PC-9 (cell line): ENCODE results near the gene FBXO38. TPM values are rescaled to one million over a fixed set of nuclear protein-coding genes. Genes with fewer than 3 reads are reported as not detected.
A peak's percentile ranks its signal among the peaks of the same experiment; 100 is the strongest.

Source experiments
- BruUV-seq: library from RNA; stranded (reverse); fragments of 400-500 nt; replicated peaks from 2 replicates; lab custom pipeline; 2021; lab: Mats Ljungman, UMichigan
- CTCF ChIA-PET: fragments of 300-600 bp; sonication (Branson Sonifier 250); formaldehyde crosslinking; loops from one replicate; lab custom pipeline; 2022; ENCODE audit warnings: antibody characterized with exemption; lab: Charles Lee
- POLR2A ChIA-PET: fragments of 300-600 bp; sonication (Branson Sonifier 250); formaldehyde crosslinking; loops from one replicate; lab custom pipeline; 2022; ENCODE audit warnings: antibody characterized with exemption; ENCODE audit not compliant: unreplicated experiment; lab: Charles Lee
- DNase-seq, 2 experiments: peaks; one replicate each; pipeline versions ENCODE4 v3.0.0 to v3.0.0-alpha.2; 2015 to 2022; ENCODE audit warnings: mixed read lengths in 1 of 2
- H2AFZ ChIP-seq: fragments of 200-600 bp; sonication (generic); 2 replicates; pipeline ENCODE4 v1.8.1; 2017; ENCODE audit warnings: antibody characterized with exemption
- H3F3A ChIP-seq: fragments of 200-600 bp; sonication (generic); 2 replicates; pipeline ENCODE4 v1.8.1; 2017; ENCODE audit warnings: antibody characterized with exemption, mild to moderate bottlenecking, low read depth; ENCODE audit not compliant: insufficient read depth
- H3K27ac ChIP-seq: fragments of 200-600 bp; sonication (generic); 2 replicates; pipeline ENCODE4 v1.6.1; 2016; ENCODE audit warnings: mixed run types
- H3K27me3 ChIP-seq: fragments of 200-600 bp; sonication (generic); 2 replicates; pipeline ENCODE4 v1.6.1; 2016; ENCODE audit warnings: low read depth, mixed run types; ENCODE audit not compliant: insufficient read depth
- H3K36me3 ChIP-seq: fragments of 200-600 bp; sonication (generic); 2 replicates; pipeline ENCODE4 v1.6.1; 2016; ENCODE audit warnings: low read depth, mixed run types
- H3K4me1 ChIP-seq: fragments of 200-600 bp; sonication (generic); replicated peaks from 2 replicates; pipeline ENCODE4 v1.6.1; 2016; ENCODE audit warnings: mixed run types; ENCODE audit not compliant: insufficient read depth
- H3K4me2 ChIP-seq: fragments of 200-600 bp; sonication (generic); 2 replicates; pipeline ENCODE4 v1.6.1; 2017; ENCODE audit warnings: mixed run types
- H3K4me3 ChIP-seq: fragments of 200-600 bp; sonication (generic); 2 replicates; pipeline ENCODE4 v1.6.1; 2016; ENCODE audit warnings: mixed run types
- H3K79me2 ChIP-seq: fragments of 200-600 bp; sonication (generic); 2 replicates; pipeline ENCODE4 v1.6.1; 2017; ENCODE audit warnings: low read depth, mixed run types
- H3K9me2 ChIP-seq: fragments of 200-600 bp; sonication (generic); 2 replicates; pipeline ENCODE4 v1.8.1; 2017; ENCODE audit warnings: mild to moderate bottlenecking; ENCODE audit not compliant: insufficient read depth
- H3K9me3 ChIP-seq: fragments of 200-600 bp; sonication (generic); 2 replicates; pipeline ENCODE4 v1.8.1; 2016; ENCODE audit warnings: low read depth; ENCODE audit not compliant: insufficient read depth
- H4K20me1 ChIP-seq: fragments of 200-600 bp; sonication (generic); 2 replicates; pipeline ENCODE4 v1.8.1; 2017; ENCODE audit not compliant: insufficient read depth
- CTCF ChIP-seq: fragments of 200-600 bp; sonication (generic); conservative IDR thresholded peaks from 2 replicates; pipeline ENCODE4 v1.6.1; 2017; ENCODE audit warnings: mixed run types, antibody characterized with exemption, mild to moderate bottlenecking, moderate library complexity
- EZH2 ChIP-seq: fragments of 200-600 bp; sonication (generic); IDR thresholded peaks from 2 replicates; pipeline ENCODE4 v1.8.0; 2017; ENCODE audit warnings: antibody characterized with exemption, low read depth
- intact Hi-C: fragments of 100-400 bp; cut with micrococcal nuclease; formaldehyde crosslinking; loops from one replicate; pipeline ENCODE4 v1.10.0; 2022; ENCODE audit not compliant: unreplicated experiment
- total RNA-seq: library from RNA; stranded (reverse); gene quantifications from 2 replicates; pipeline ENCODE4 v1.2.3, GENCODE V29; 2021

FBXO38 gene
- total RNA-seq, 1 experiment from 2014 or later = 49.8 TPM

DNA sequence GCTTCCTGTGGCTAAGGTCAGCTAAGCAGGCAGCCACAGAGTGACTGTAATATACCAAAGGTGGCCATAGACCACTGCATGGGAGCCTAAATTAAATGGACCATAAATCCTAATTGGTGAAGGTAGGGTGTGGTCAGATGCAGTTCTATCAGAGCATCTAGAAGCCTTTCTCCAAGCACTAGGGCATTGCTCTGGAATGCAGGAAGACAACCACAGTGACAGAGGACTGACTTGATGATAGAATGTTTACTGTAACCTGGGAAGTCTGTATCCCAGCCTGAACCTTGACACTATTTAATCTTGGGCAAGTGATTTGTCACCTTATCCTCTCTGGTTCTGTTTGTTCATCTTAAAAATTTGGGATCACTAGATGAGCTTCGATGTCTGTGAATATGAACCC, 2.3 kb downstream of the FBXO38 start:
- H3K9me3 ChIP-seq = no peaks in the 10 kb centered on the region
- H3K9me2 ChIP-seq = no peaks in the 10 kb centered on the region
- no peaks in the 10 kb centered on the region for H3K27me3 ChIP-seq
- BruUV-seq = no TSS peak
- peak; percentile 5 to 52 for DNase-seq
- H2AFZ ChIP-seq = no peak overlapping the region
- H3K79me2 ChIP-seq = peaks cover 86% of the 10 kb centered on the region
- ChIA-PET CTCF (no interaction called here), POLR2A (no interaction called here)
- intact Hi-C loops = no loop called here
- peaks cover 38% of the 10 kb centered on the region for H3K4me1 ChIP-seq
- TF ChIP-seq EZH2 = no peak
- TF ChIP-seq CTCF = no peak
- no peak overlapping the region for H3K4me3 ChIP-seq
- peak overlapping the region; percentile 97; the same call in 1 of the 2 replicates for H3K4me2 ChIP-seq
- H3K36me3 ChIP-seq = 0 out of 2 replicates have a peak, but pooled peaks cover 10% of the 10 kb centered on the region
- 0 out of 2 replicates have a peak overlapping the region, but pooled peaks have one; percentile 16 for H3K27ac ChIP-seq
- peaks cover 11% of the 10 kb centered on the region for H3F3A ChIP-seq
- no peaks in the 10 kb centered on the region for H4K20me1 ChIP-seq

- Histone ChIP-seq H2AFZ (no peak overlapping the region), H3K4me3 (no peak overlapping the region), H3K36me3 (0 out of 2 replicates have a peak, but pooled peaks cover 12% of the 10 kb centered on the region), H3K27me3 (no peaks in the 10 kb centered on the region), H3K4me1 (peaks cover 32% of the 10 kb centered on the region), H3K27ac (no peak overlapping the region), H3K9me2 (no peaks in the 10 kb centered on the region), H3K79me2 (peaks cover 97% of the 10 kb centered on the region), H3F3A (peaks cover 11% of the 10 kb centered on the region), H3K4me2 (no peak overlapping the region), H3K9me3 (no peaks in the 10 kb centered on the region), H4K20me1 (no peaks in the 10 kb centered on the region; the same call in 1 of the 2 replicates)
- DNase-seq = no peak
- intact Hi-C loops = no loop called here
- ChIA-PET CTCF (interaction anchor here (0.7 kb wide), 1 partner anchor 66 kb away, joined by 5 read pairs; no protein-coding TSS in a partner anchor), POLR2A (no interaction called here)
- no TSS peak for BruUV-seq
- no peak for TF ChIP-seq CTCF
- no peak for TF ChIP-seq EZH2
Observed at GRCh38 chr5:148387325-148387724, 3.6 kb downstream of the FBXO38 start.

DNA sequence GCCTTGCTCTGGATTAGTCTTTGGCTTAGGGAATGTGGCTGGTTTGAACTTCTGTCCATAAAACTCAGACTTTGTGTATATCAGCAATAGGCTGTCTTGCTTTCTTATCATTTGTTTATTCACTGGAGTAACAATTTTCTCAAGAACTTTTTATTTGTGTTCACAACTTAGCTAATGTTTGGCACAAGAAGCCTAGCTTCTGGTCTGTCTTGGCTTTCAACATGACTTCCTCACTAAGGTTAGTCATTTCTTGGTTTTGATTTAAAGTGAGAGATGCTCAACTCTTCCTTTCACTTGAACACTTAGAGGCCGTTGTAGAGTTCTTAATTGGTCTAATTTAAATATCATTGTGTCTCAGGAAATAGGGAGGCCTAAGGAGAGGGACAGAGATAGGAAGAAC, 4.9 kb downstream of the FBXO38 start:
- TF ChIP-seq CTCF (no peak), EZH2 (no peak)
- H3K4me2 ChIP-seq = no peak overlapping the region
- H3K27ac ChIP-seq = no peak overlapping the region
- H3K27me3 ChIP-seq = no peaks in the 10 kb centered on the region
- H3K4me1 ChIP-seq = peaks cover 23% of the 10 kb centered on the region
- 0 out of 2 replicates have a peak, but pooled peaks cover 12% of the 10 kb centered on the region for H3K36me3 ChIP-seq
- intact Hi-C loops = no loop called here
- ChIA-PET POLR2A (no interaction called here), CTCF (no interaction called here)
- H3K9me3 ChIP-seq = no peaks in the 10 kb centered on the region
- no TSS peak for BruUV-seq
- no peak overlapping the region for H2AFZ ChIP-seq
- no peak for DNase-seq
- H3K9me2 ChIP-seq = no peaks in the 10 kb centered on the region
- peaks cover 95% of the 10 kb centered on the region for H3K79me2 ChIP-seq
- H4K20me1 ChIP-seq = peaks cover 6% of the 10 kb centered on the region; the same call in 1 of the 2 replicates
- peaks cover 11% of the 10 kb centered on the region for H3F3A ChIP-seq
- H3K4me3 ChIP-seq = no peak overlapping the region
